Keratinocyte (primary cell): ENCODE measurements around the gene RBPJL. TPM values are rescaled to one million over a fixed set of nuclear protein-coding genes. Genes with fewer than 3 reads are reported as not detected.

Source experiments
- DNase-seq: peaks from one replicate; pipeline ENCODE4 v3.0.0-alpha.2; 2011; ENCODE audit warnings: low read depth, missing footprints, low spot score
- FAIRE-seq: peaks from 2 replicates; lab custom pipeline; 2011; peaks lifted over from hg19 to GRCh38; lab: Jason Lieb, UNC
- H2AFZ ChIP-seq: 2 replicates; pipeline ENCODE4 v1.6.0; 2012; ENCODE audit warnings: low read length, control low read depth, inconsistent platforms; ENCODE audit not compliant: control insufficient read depth
- H3K27ac ChIP-seq: 2 replicates; pipeline ENCODE4 v1.5.1; 2011; ENCODE audit warnings: low read length; ENCODE audit not compliant: control insufficient read depth, insufficient read depth
- H3K27me3 ChIP-seq: 3 replicates; pipeline ENCODE4 v1.6.0; 2011; ENCODE audit warnings: low read length; ENCODE audit not compliant: control insufficient read depth, insufficient read depth; ENCODE audit errors: extremely low read depth
- H3K36me3 ChIP-seq, 2 experiments: 2 replicates in 1 of 2; 3 replicates in 1 of 2; pipeline ENCODE4 v1.5.1; 2011; ENCODE audit warnings: low read length in 2 of 2, mild to moderate bottlenecking in 1 of 2; ENCODE audit not compliant: control insufficient read depth in 2 of 2, insufficient read depth in 2 of 2; ENCODE audit errors: extremely low read depth in 1 of 2
- H3K4me1 ChIP-seq: 3 replicates; pipeline ENCODE4 v1.5.1; 2011; ENCODE audit warnings: low read length; ENCODE audit not compliant: control insufficient read depth, insufficient read depth; ENCODE audit errors: extremely low read depth
- H3K4me2 ChIP-seq: 3 replicates; pipeline ENCODE4 v1.6.0; 2011; ENCODE audit warnings: low read depth, low read length; ENCODE audit not compliant: control insufficient read depth, insufficient read depth; ENCODE audit errors: extremely low read depth
- H3K4me3 ChIP-seq, 3 experiments: fragments of 200-600 bp in 1 of 3; sonication (generic) in 1 of 3; 2 replicates in 2 of 3; 3 replicates in 1 of 3; pipeline ENCODE4 v1.5.1; 2011 to 2016; ENCODE audit warnings: low read length in 3 of 3, mild to moderate bottlenecking in 3 of 3, control low read depth in 2 of 3, inconsistent platforms in 1 of 3, low read depth in 1 of 3, mixed read lengths in 1 of 3, mixed run types in 1 of 3, moderate library complexity in 1 of 3; ENCODE audit not compliant: control insufficient read depth in 2 of 3, insufficient read depth in 2 of 3; ENCODE audit errors: extremely low read depth in 1 of 3
- H3K79me2 ChIP-seq: 2 replicates; pipeline ENCODE4 v1.6.0; 2012; ENCODE audit warnings: low read length; ENCODE audit not compliant: control insufficient read depth, insufficient read depth
- H3K9ac ChIP-seq: 3 replicates; pipeline ENCODE4 v1.6.0; 2011; ENCODE audit warnings: low read length; ENCODE audit not compliant: control insufficient read depth, insufficient read depth; ENCODE audit errors: extremely low read depth
- H3K9me1 ChIP-seq: 3 replicates; pipeline ENCODE4 v1.6.0; 2011; ENCODE audit warnings: low read length; ENCODE audit not compliant: control insufficient read depth, insufficient read depth; ENCODE audit errors: extremely low read depth
- H3K9me3 ChIP-seq: 2 replicates; pipeline ENCODE4 v1.5.1; 2012; ENCODE audit warnings: low read depth, low read length; ENCODE audit not compliant: control insufficient read depth
- H4K20me1 ChIP-seq: 3 replicates; pipeline ENCODE4 v1.6.0; 2011; ENCODE audit warnings: low read length; ENCODE audit not compliant: control insufficient read depth, insufficient read depth; ENCODE audit errors: extremely low read depth
- EZH2 ChIP-seq: IDR thresholded peaks from one replicate; pipeline ENCODE4 v1.6.1; 2012; ENCODE audit warnings: inconsistent platforms, mild to moderate bottlenecking, low read length, moderate library complexity
- dilution Hi-C: fragments of 300-500 bp; cut with MboI; formaldehyde crosslinking; loops from one replicate; pipeline ENCODE4 v1.7.0; 2020; ENCODE audit warnings: low sequenced_read_pairs; ENCODE audit not compliant: extremely low pct_ligation_motif_present
- polyA plus RNA-seq, 5 experiments: library from polyadenylated mRNA; depleted of rRNA in 3 of 5; stranded (reverse) in 3 of 5; stranded (forward) in 1 of 5; unstranded in 1 of 5; fragments of >200 nt; gene quantifications; 1 replicate in 1 of 5; 2 replicates in 3 of 5; 3 replicates in 1 of 5; pipeline versions ENCODE4 v1.2.1 to v1.2.3, GENCODE V29; 2011 to 2012; ENCODE audit warnings: missing spikeins in 2 of 5, low read depth in 1 of 5, low replicate concordance in 1 of 5
- TF ChIP-seq, protein P1 (sequence below), 3 experiments: IDR thresholded peaks in 1 of 3; conservative IDR thresholded peaks in 1 of 3; optimal IDR thresholded peaks in 1 of 3; 2 replicates in 2 of 3; 3 replicates in 1 of 3; pipeline versions ENCODE3 to v1.5.1; 2011; ENCODE audit warnings: low read length in 3 of 3, mild to moderate bottlenecking in 3 of 3, moderate library complexity in 2 of 3, control low read depth in 1 of 3, inconsistent platforms in 1 of 3; ENCODE audit not compliant: insufficient read depth in 2 of 3; ENCODE audit errors: extremely low read depth in 1 of 3

The RBPJL gene
- polyA plus RNA-seq, 1 donor (not counting 4 experiments of a cell fraction or from before 2014, with no cell fraction given): not detected

DNA sequence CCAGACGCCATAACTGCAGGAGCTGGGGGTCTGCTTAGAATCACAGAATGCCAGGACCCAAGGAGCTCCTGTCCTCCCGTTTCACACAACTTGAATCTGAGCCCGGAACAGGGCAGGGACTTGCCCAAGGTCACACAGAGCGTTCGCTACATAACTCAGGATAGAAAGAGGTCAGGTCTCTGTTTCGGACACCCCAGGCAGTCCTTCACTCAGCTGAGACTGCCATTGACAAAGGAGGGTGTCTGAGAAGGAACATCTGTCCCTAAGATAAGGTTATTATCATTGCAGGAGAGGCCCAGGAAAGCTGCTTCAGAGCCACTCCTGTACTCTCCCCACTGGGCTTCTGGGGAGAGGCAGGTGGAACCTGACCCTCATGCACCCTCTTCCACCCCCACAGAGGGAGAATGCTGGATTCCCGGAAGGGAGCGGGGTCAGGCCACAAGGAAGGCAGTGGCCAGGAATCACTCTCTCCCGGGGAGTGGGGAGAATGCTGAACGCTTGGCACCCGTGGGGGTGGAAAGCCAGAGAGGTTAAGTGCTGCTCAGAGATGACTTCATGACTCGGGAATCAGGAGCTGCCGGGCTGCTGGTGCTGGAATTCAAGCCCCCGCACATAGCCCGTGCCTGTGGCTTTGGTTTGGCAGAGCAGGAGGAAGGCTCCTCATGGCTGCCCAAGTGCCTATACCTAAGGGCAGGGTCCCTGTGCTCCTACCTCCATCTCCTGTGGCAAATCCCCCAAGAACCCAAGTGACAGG lies 30.9 kb downstream of the RBPJL start:
- H3K4me2 ChIP-seq: peak overlapping the region; percentile 55
- H4K20me1 ChIP-seq: no peaks in the 10 kb centered on the region
- dilution Hi-C loops: no loop called here
- peak overlapping the region; percentile 79 for H3K9ac ChIP-seq
- DNase-seq (no peak), FAIRE-seq (peak; percentile 67)
- peaks cover 2% of the 10 kb centered on the region for H3K9me1 ChIP-seq
- H2AFZ ChIP-seq: no peak overlapping the region
- no peaks in the 10 kb centered on the region for H3K27me3 ChIP-seq
- peaks cover 27 to 49% of the 10 kb centered on the region in 2 experiments for H3K36me3 ChIP-seq
- H3K79me2 ChIP-seq: peaks cover 71% of the 10 kb centered on the region
- H3K9me3 ChIP-seq: no peaks in the 10 kb centered on the region
- H3K4me1 ChIP-seq: peaks cover 68% of the 10 kb centered on the region
- no peak for TF ChIP-seq EZH2
- TF ChIP-seq, protein P1, sequence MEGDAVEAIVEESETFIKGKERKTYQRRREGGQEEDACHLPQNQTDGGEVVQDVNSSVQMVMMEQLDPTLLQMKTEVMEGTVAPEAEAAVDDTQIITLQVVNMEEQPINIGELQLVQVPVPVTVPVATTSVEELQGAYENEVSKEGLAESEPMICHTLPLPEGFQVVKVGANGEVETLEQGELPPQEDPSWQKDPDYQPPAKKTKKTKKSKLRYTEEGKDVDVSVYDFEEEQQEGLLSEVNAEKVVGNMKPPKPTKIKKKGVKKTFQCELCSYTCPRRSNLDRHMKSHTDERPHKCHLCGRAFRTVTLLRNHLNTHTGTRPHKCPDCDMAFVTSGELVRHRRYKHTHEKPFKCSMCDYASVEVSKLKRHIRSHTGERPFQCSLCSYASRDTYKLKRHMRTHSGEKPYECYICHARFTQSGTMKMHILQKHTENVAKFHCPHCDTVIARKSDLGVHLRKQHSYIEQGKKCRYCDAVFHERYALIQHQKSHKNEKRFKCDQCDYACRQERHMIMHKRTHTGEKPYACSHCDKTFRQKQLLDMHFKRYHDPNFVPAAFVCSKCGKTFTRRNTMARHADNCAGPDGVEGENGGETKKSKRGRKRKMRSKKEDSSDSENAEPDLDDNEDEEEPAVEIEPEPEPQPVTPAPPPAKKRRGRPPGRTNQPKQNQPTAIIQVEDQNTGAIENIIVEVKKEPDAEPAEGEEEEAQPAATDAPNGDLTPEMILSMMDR (optimal IDR thresholded peaks at IDR 0.05 in 1 of 3, IDR thresholded peaks at IDR 0.05 in 1 of 3, conservative IDR thresholded peaks at IDR 0.05 in 1 of 3; ENCODE audit: extremely low read depth in 1 of 3, insufficient read depth in 2 of 3, low read length in 3 of 3): no peak
- H3K4me3 ChIP-seq: peak overlapping the region in 1 of 3 experiments; percentile 2
- H3K27ac ChIP-seq: peak overlapping the region; percentile 98

DNA sequence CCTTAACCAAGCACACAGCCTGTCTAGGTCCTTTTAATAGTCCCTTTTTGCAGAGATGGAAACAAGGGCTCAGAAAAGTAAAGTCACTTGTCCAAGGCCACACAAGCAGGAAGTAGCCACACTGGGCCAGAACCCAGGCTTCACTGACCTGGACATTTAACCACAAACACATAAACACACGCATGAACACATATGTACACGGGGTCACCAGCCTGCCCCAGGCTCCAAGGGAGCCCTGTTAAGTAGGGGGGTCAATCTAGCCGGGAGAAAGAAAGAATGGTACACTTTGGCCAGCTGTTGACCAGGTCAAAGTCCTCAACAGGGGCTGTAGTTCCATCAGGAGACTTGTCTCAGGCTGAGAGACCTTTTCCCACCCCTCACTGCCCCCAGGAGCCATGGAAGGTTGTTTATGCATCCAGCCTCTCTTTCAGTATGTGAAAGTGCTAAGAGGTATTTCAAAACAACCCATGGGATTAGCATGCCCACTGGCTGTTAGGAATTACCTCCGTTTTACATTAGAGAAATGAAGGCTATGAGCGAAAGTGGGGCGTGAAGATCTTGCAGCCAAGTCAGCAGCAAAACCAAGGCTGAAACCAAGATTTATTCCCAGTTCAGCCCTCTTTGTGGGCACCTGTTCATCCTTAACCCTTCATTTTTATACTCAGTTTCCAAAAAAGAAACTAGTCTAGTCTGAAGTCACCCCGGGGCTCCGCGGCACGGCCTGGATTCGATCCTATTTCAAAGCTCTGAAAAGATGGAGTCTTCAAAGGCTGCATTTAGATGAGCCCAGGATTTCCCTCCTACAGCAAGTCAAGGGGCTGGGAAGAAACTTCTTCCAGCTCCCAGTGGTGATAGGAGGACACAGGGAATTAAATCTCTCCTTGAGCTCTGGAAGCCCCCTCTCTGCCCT lies 31.7 kb downstream of the RBPJL start:
- peaks cover 77% of the 10 kb centered on the region for H3K4me1 ChIP-seq
- FAIRE-seq (no peak), DNase-seq (no peak)
- no peaks in the 10 kb centered on the region for H3K27me3 ChIP-seq
- TF ChIP-seq, protein P1 (optimal IDR thresholded peaks at IDR 0.05 in 1 of 3, IDR thresholded peaks at IDR 0.05 in 1 of 3, conservative IDR thresholded peaks at IDR 0.05 in 1 of 3; ENCODE audit: extremely low read depth in 1 of 3, insufficient read depth in 2 of 3, low read length in 3 of 3): no peak
- no peak for TF ChIP-seq EZH2
- H3K79me2 ChIP-seq: peaks cover 75% of the 10 kb centered on the region
- H3K27ac ChIP-seq: peak overlapping the region; percentile 98
- dilution Hi-C loops: no loop called here
- peaks cover 22 to 46% of the 10 kb centered on the region in 2 experiments for H3K36me3 ChIP-seq
- H4K20me1 ChIP-seq: no peaks in the 10 kb centered on the region
- H2AFZ ChIP-seq: no peak overlapping the region
- H3K4me3 ChIP-seq: peak overlapping the region in 2 of 3 experiments; percentile 1 to 18
- H3K9ac ChIP-seq: peak overlapping the region; percentile 79
- H3K9me3 ChIP-seq: no peaks in the 10 kb centered on the region
- peaks cover 2% of the 10 kb centered on the region for H3K9me1 ChIP-seq
- peak overlapping the region; percentile 55 for H3K4me2 ChIP-seq
